OCI-LY1 (cell line): Measurements from ENCODE around the gene REEP6.

Experiments used
- H2AFZ ChIP-seq: fragments of 200-600 bp; sonication (generic), shearing (Covaris generic); 2 replicates; pipeline ENCODE4 v1.6.0; 2014; ENCODE audit warnings: antibody characterized with exemption, mild to moderate bottlenecking, low read length
- H3F3A ChIP-seq: fragments of 200-600 bp; sonication (generic), shearing (Covaris generic); 2 replicates; pipeline ENCODE4 v1.6.0; 2014; ENCODE audit warnings: mild to moderate bottlenecking, antibody characterized with exemption, low read length, moderate library complexity; ENCODE audit not compliant: insufficient read depth
- H3K27ac ChIP-seq: fragments of 200-600 bp; sonication (generic); 2 replicates; pipeline ENCODE4 v1.5.1; 2014; ENCODE audit warnings: low read length, mixed run types, mild to moderate bottlenecking, low read depth; ENCODE audit not compliant: poor library complexity, severe bottlenecking
- H3K27me3 ChIP-seq: fragments of 200-600 bp; sonication (generic); 2 replicates; pipeline ENCODE4 v1.6.0; 2014; ENCODE audit warnings: antibody characterized with exemption, mild to moderate bottlenecking, low read length, moderate library complexity; ENCODE audit not compliant: insufficient read depth
- H3K36me3 ChIP-seq: fragments of 200-600 bp; sonication (generic); 2 replicates; pipeline ENCODE4 v1.6.1; 2014; ENCODE audit warnings: mild to moderate bottlenecking, antibody characterized with exemption, low read length, moderate library complexity, mixed read lengths; ENCODE audit not compliant: insufficient read depth
- H3K4me1 ChIP-seq: fragments of 200-600 bp; sonication (generic); 2 replicates; pipeline ENCODE4 v1.5.1; 2014; ENCODE audit warnings: mild to moderate bottlenecking, low read length, moderate library complexity; ENCODE audit not compliant: insufficient read depth, severe bottlenecking
- H3K4me2 ChIP-seq: fragments of 200-600 bp; sonication (generic), shearing (Covaris generic); 2 replicates; pipeline ENCODE4 v1.6.1; 2014; ENCODE audit warnings: low read length
- H3K4me3 ChIP-seq: fragments of 200-600 bp; sonication (generic); 2 replicates; pipeline ENCODE4 v1.5.1; 2014; ENCODE audit warnings: low read length, low read depth, mild to moderate bottlenecking, mixed read lengths; ENCODE audit not compliant: poor library complexity, severe bottlenecking
- H3K79me2 ChIP-seq: fragments of 200-600 bp; shearing (Covaris generic); 2 replicates; pipeline ENCODE4 v1.6.1; 2016; ENCODE audit warnings: mixed run types, low read length, mixed read lengths; ENCODE audit not compliant: insufficient read depth
- H3K9ac ChIP-seq: fragments of 200-600 bp; sonication (generic), shearing (Covaris generic); 2 replicates; pipeline ENCODE4 v1.6.1; 2014; ENCODE audit warnings: mild to moderate bottlenecking, low read length, mixed read lengths
- H3K9me2 ChIP-seq: fragments of 200-600 bp; sonication (generic), shearing (Covaris generic); 2 replicates; pipeline ENCODE4 v1.6.1; 2014; ENCODE audit warnings: low read depth, mild to moderate bottlenecking, low read length, mixed read lengths
- H3K9me3 ChIP-seq: fragments of 200-600 bp; shearing (Covaris generic); 2 replicates; pipeline ENCODE4 v1.6.1; 2014; ENCODE audit warnings: low read length, mixed read lengths
- H4K20me1 ChIP-seq: fragments of 200-600 bp; sonication (generic), shearing (Covaris generic); 2 replicates; pipeline ENCODE4 v1.6.0; 2016; ENCODE audit warnings: mild to moderate bottlenecking, low read length; ENCODE audit not compliant: insufficient read depth
- CTCF ChIP-seq: fragments of 200-600 bp; sonication (generic), shearing (Covaris generic); IDR thresholded peaks from 2 replicates; pipeline ENCODE4 v1.5.1; 2017; ENCODE audit warnings: mild to moderate bottlenecking, antibody characterized with exemption, low read length, moderate library complexity, mixed read lengths
- EZH2 ChIP-seq: fragments of 200-600 bp; sonication (generic), shearing (Covaris generic); IDR thresholded peaks from 2 replicates; pipeline ENCODE4 v1.8.0; 2017; ENCODE audit warnings: borderline replicate concordance, mixed run types, mild to moderate bottlenecking, antibody characterized with exemption, low read length, moderate library complexity, mixed read lengths

REEP6 gene

DNA sequence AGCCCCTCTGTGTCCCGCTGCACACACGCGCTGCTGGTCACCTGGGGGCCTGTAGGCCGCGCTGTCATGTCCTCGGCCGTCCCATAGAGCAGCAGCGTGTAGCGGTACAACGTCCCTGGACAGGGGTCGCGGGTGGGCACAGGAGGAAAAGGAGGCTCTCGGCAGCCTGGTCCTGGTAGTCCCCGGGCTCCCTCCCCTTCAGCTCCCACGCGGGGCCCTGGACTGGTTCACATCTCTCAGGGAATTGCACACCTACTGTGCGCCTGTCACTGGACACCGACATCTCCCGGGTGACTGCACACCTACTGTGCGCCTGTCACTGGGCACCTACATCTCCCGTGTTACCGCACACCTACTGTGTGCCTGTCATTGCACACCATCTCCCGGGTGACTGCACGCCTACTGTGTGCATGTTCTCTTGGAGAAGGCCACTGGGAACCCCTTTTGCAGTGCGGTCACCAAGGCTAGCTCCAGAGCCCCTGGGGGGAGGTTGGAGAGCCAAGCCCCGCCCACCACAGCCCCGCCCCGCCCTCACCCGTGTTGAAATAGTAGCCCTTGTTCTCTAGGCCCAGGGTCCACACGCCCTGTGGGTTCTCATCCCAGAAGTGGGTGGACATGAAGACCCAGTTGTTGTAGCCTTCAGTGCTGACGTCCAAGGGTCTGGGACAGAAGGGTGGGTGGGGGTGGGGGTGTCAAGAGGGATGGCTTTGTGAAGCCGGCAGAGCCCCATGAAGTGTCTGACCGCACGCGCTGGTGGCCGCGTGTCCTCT is 8.4 kb upstream of the REEP6 start:
- Histone ChIP-seq H3K9ac (no peak overlapping the region), H3K27me3 (no peaks in the 10 kb centered on the region; the same call in 1 of the 2 replicates)

DNA sequence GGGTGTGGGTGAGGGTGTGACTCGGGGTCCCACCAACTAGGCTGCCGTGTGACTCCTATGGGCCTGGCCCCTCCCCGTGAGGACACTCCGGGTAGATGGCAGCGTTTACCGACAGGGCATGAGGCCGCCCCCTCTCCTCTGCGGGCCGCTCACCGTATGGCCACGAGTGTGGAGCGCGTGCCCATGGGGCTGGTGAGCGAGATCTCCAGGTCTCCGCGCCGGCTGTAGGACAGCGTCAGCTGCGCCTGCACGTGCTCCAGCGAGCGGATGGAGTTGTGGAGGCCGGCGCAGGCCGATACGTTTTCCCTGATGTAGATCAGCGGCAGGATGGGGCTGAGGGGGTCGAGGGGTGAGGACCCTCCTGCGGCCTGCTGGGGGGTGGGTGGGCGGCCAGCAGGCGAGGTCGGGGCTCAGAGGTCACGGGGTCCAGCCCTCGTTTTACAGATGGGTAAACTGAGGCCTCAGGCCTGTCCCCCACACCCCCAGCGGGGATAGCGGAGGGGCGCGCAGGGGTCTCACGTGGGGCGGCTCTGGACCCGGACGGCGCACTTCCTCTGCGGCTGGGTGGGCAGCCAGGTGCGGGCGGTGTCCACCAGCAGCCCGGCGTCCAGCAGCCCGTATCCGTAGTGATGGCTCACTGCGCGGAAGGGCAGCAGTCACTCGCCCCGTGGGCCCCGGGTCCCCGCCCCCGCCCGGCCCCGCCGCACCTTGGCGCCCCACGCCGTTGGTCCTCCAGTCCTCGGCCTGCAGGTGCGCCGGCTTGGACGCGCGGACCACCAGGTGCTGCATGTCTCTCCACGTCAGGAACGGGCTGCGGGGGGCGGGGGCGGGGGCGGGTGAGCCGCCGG is 7.6 kb upstream of the REEP6 start:
- H3K9me2 ChIP-seq = no peaks in the 10 kb centered on the region

More for the DNA sequence above, 8.4 kb upstream of the REEP6 start:
- TF ChIP-seq EZH2 (no peak), CTCF (no peak)
- no peak overlapping the region for H3K27ac ChIP-seq
- no peak overlapping the region for H3K4me3 ChIP-seq
- H3K36me3 ChIP-seq = no peaks in the 10 kb centered on the region
- H3K4me1 ChIP-seq = peaks cover 14% of the 10 kb centered on the region
- H2AFZ ChIP-seq = no peak overlapping the region
- H3K79me2 ChIP-seq = no peaks in the 10 kb centered on the region
- no peaks in the 10 kb centered on the region for H3F3A ChIP-seq
- no peak overlapping the region for H3K4me2 ChIP-seq
- H4K20me1 ChIP-seq = no peaks in the 10 kb centered on the region
- H3K9me2 ChIP-seq = no peaks in the 10 kb centered on the region
- H3K9me3 ChIP-seq = no peaks in the 10 kb centered on the region

GRCh38 chr19:1483979-1484428 is 7.0 kb upstream of the REEP6 start:
- Histone ChIP-seq H3K9me3 (no peaks in the 10 kb centered on the region), H3K4me3 (no peak overlapping the region)

More for the DNA sequence above, 7.6 kb upstream of the REEP6 start:
- H3K9ac ChIP-seq = no peak overlapping the region
- H3K79me2 ChIP-seq = no peaks in the 10 kb centered on the region
- no peak overlapping the region for H3K4me3 ChIP-seq
- H3K27ac ChIP-seq = no peak overlapping the region
- peaks cover 8% of the 10 kb centered on the region for H3K4me1 ChIP-seq
- TF ChIP-seq CTCF (no peak), EZH2 (no peak)
- no peaks in the 10 kb centered on the region for H3K36me3 ChIP-seq
- H2AFZ ChIP-seq = no peak overlapping the region
- no peaks in the 10 kb centered on the region for H3F3A ChIP-seq
- no peak overlapping the region for H3K4me2 ChIP-seq
- no peaks in the 10 kb centered on the region for H3K9me3 ChIP-seq
- no peaks in the 10 kb centered on the region for H4K20me1 ChIP-seq
- H3K27me3 ChIP-seq = no peaks in the 10 kb centered on the region; the same call in 1 of the 2 replicates

More at GRCh38 chr19:1483979-1484428, 7.0 kb upstream of the REEP6 start:
- Histone ChIP-seq H3F3A (no peaks in the 10 kb centered on the region), H3K9ac (no peak overlapping the region), H3K27me3 (no peaks in the 10 kb centered on the region; the same call in 1 of the 2 replicates), H3K27ac (no peak overlapping the region), H3K9me2 (no peaks in the 10 kb centered on the region), H4K20me1 (no peaks in the 10 kb centered on the region), H3K4me2 (no peak overlapping the region), H3K36me3 (no peaks in the 10 kb centered on the region), H3K4me1 (peaks cover 6% of the 10 kb centered on the region), H2AFZ (no peak overlapping the region), H3K79me2 (no peaks in the 10 kb centered on the region)
- TF ChIP-seq CTCF (no peak), EZH2 (no peak)
